ENCODE results near the gene LCE2C.

DNA sequence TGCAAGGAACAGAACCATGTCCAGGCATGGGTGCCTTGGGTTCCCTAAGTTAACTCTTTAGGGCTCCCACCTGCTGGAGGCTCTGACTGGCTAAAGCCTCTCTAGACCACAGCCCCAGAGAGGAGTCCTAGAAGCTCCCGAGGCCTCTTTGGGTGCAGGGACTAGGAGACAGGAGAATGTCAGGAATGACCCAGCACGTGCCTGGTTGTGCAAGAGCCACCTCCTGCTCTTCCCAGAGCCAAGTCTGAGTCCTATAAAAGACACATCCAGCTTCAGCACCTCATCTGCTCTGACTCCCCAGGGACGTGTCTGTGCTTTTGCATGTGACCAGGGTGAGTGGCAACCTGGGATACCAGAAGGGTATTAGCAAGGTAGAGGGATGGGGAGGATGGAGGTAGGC lies 12.0 kb upstream of the LCE2C start, which contains the start of gene LCE2D:
- TF ChIP-seq, protein P1, sequence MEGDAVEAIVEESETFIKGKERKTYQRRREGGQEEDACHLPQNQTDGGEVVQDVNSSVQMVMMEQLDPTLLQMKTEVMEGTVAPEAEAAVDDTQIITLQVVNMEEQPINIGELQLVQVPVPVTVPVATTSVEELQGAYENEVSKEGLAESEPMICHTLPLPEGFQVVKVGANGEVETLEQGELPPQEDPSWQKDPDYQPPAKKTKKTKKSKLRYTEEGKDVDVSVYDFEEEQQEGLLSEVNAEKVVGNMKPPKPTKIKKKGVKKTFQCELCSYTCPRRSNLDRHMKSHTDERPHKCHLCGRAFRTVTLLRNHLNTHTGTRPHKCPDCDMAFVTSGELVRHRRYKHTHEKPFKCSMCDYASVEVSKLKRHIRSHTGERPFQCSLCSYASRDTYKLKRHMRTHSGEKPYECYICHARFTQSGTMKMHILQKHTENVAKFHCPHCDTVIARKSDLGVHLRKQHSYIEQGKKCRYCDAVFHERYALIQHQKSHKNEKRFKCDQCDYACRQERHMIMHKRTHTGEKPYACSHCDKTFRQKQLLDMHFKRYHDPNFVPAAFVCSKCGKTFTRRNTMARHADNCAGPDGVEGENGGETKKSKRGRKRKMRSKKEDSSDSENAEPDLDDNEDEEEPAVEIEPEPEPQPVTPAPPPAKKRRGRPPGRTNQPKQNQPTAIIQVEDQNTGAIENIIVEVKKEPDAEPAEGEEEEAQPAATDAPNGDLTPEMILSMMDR (IDR thresholded peaks at IDR 0.05) = no peak
- TF ChIP-seq POLR2A (IDR thresholded peaks at IDR 0.05) = no peak

Data from body of pancreas (tissue), 4 donors.